Measurements from ENCODE around the gene IL36RN.

The IL36RN gene

DNA sequence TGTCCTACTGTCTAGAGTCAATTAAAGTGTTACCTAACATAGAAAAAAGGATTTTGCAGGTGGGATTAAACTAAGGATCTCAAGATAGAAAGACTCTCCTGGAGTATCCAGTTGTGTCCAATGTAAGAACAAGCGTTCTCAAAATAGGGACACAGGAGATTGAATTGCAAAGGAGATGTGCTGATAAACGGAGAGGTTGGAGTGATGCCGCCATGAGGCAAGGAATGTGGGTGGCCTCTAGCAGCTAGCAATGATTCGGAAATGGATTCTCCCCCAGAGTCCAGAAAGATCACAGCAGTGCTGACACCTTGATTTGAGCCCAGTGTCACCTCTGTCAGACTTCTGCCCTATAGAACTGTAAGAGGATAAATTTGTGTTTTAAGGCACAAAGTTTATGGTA lies 44.3 kb downstream of the IL36RN start:
- no peak for DNase-seq

DNA sequence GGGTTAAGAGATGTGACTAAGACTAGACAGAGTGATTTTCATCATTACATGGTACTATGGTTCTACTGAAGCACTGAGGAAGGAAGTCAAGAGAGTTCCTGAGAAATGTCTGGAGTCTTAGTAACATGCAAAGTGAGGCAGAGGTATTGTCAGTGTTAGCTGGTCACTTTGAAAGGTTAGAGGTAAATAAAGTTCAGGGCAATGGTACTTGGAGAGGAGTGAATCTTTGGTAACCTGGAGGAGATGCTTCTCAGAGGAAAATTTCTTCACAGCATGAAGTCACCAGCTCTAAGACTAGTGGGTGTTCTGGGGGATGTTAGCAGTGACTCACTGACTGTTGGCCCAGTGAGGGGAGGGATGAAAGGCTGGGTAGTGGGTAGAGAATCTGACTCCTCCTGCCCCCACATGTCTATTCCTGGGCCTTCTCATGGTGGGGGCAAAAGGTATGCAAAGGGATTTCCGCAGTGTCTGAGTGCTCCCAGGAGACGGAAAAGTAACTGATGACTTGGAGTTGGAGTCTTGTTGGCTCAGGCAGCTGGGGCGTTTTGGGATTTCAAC lies 45.1 kb downstream of the IL36RN start:
- peak; percentile 93 for DNase-seq

DNA sequence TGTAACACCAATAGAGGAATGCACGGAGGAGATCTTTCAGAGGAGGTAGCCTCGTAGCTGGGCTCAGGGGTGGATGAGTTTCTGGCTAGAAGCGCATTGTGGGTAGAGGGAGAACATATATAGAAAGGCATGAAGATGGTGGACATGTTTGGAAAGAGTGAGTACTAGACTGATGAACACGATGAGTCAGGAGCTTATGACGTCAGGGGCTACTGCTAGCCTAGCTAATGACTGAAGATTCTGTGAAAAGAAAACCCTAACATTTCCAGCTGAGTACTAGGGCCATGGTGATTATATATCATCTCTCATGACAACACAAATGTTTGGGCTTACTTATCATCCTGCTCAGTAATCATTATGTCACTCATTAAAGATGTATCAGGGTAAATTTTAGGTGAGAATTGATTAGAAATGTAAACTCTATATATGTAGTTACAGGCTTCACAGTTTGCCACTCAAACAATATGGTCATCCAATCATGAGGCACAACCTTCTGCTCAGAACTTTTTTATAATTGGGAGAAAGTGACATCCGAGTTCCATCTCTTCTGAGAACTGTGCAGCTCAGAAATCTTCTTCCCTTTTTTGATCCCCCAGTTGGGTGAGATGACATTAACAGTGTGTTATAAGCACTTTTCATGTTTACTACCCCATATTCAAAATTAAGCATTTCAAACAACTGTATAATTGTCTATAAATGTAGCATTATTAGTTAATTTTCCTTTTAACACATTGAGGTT lies 46.2 kb downstream of the IL36RN start:
- peak; percentile 95 for DNase-seq

DNA sequence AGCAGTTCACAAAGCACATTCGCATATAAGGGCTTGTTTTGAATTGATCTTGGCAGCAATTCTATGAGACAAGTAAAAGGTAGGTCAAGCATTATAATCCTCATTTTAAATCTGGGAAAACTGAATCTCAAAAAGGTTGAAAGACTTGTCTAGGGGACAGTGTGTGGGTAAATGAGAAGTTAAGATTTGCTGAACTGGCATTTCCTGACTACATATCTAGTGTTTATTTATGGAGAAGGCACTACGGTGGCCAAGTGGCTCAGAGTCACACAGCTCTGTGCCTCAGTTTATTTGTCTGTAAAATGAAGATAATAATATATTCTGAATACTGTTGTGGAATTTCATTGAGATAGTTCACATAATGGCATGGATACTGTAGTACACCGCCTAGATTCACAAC lies 52.1 kb downstream of the IL36RN start:
- DNase-seq = no peak

DNA sequence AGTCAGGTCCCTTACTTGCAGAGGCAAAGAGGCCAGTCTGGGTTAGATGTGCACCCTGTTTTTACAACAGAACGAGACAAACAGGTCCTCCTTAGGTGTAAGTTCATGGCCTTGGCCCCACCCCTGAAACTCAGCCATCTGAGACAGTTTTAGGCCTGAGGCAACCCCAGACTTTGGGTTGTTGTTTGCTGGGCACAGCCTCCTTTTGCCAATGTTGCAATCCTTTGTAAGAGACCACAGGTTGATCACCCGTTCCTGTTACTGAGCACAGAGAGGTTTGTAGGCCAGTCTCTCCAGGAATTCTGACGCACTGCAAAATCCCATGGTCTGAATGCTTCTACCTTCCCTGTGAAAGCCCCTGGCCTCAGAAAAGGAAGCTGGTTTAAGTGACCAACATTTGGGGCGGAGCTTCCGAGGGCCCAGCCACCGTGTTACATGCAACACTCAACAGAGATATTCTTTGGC lies 52.9 kb downstream of the IL36RN start:
- peak; percentile 94 for DNase-seq

DNA sequence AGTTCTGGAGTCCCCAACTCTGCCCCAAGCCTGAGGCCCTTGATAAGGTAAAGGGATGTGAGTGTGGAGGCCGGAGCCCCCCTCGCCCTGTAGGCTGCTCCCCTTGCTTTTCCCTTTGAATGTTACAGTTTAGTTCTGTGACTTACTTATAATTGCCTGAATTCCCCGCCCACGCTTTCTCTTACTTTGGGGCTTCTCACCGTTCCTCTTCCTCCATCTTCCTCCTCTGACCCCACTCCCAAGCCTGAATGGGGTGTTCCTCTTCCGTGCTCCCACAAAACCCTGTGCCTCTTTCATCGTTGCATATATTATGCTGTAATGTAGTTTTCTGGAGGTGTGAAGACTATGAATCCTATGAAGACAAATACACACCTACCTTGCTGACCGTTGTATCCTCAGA lies 53.4 kb downstream of the IL36RN start:
- no peak for DNase-seq

DNA sequence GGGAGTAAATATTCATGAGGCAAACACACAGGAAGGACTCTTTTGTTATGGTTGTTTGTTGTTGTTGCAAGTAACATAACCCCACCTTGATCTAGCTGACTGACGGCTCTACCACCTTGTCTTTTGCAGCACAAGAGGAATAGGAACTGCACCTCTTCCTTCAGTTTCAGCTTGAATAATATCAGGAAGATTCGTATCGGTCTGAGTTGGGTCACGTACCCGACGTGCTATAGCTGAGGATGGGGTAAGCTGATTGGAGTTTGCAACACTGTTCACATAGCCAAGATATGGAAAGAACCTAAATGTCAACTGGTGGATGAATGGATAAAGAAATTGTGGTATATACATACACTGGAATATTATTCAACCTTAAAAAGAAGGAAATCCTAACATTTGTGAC lies 53.9 kb downstream of the IL36RN start:
- DNase-seq = peak; percentile 71

DNA sequence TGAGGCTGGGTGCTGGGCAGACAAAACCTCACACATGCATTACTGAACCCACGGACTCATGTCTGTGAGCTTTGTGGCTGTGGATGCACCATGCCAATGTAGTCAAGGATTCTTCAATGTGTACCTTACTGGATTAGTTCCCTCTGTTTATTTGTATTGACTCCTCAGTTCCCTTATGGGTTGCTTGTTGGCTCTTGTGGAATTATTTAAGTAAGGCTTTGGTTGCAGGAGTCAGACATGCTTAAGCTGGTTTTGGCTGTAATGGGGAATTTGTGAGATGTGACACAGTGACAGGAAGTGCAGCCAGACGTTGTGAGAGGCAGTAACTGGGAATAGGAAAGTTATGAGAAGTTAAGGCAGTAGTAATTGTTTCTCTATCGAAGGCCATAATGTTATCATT lies 54.8 kb downstream of the IL36RN start:
- DNase-seq = no peak

Data from suppressor macrophage treated with lipopolysaccharide for 4 hours (primary cell).